Panc1 (cell line): Measurements from ENCODE around the gene RBBP4. TPM values are rescaled to one million over a fixed set of nuclear protein-coding genes. Genes with fewer than 3 reads are reported as not detected.

Experiments used
- ATAC-seq: fragments of 200-7000 bp; cut with Tn5 transposase; 2 replicates; pipeline ENCODE4 v1.9.1; 2020; ENCODE audit warnings: mild to moderate bottlenecking, moderate library complexity
- BruUV-seq: library from RNA; stranded (reverse); fragments of 400-500 nt; replicated peaks from 2 replicates; lab custom pipeline; 2021; lab: Mats Ljungman, UMichigan
- CTCF ChIA-PET: fragments of 300-600 bp; sonication (Branson Sonifier 250); formaldehyde crosslinking; loops from one replicate; lab custom pipeline; 2022; ENCODE audit warnings: antibody characterized with exemption; lab: Charles Lee
- POLR2A ChIA-PET: fragments of 300-600 bp; sonication (Branson Sonifier 250); formaldehyde crosslinking; loops from one replicate; lab custom pipeline; 2022; ENCODE audit warnings: antibody characterized with exemption; lab: Charles Lee
- DNase-seq: peaks from one replicate; pipeline ENCODE4 v3.0.0-alpha.2; 2010; ENCODE audit warnings: low read depth, low spot score
- H3K27ac ChIP-seq: 2 replicates; pipeline ENCODE4 v1.5.1; 2011; ENCODE audit warnings: mild to moderate bottlenecking, low read length, inconsistent platforms
- H3K27me3 ChIP-seq: fragments of 200-500 bp; sonication (Bioruptor generic); 2 replicates; pipeline ENCODE4 v1.6.0; 2014; ENCODE audit warnings: low read length, inconsistent platforms; ENCODE audit not compliant: control insufficient read depth, insufficient read depth
- H3K36me3 ChIP-seq: fragments of 200-500 bp; sonication (Bioruptor generic); 2 replicates; pipeline ENCODE4 v1.5.1; 2014; ENCODE audit warnings: inconsistent platforms, mild to moderate bottlenecking, low read length, moderate library complexity; ENCODE audit not compliant: control insufficient read depth, insufficient read depth
- H3K4me1 ChIP-seq: 2 replicates; pipeline ENCODE4 v1.5.1; 2011; ENCODE audit warnings: inconsistent platforms, mild to moderate bottlenecking, low read length, moderate library complexity; ENCODE audit not compliant: control insufficient read depth, insufficient read depth
- H3K4me3 ChIP-seq, 2 experiments: 2 replicates each; pipeline ENCODE4 v1.5.1; 2011 to 2012; ENCODE audit warnings: low read depth in 2 of 2, low read length in 2 of 2, mild to moderate bottlenecking in 2 of 2, inconsistent platforms in 1 of 2, moderate library complexity in 1 of 2
- H3K9me3 ChIP-seq: fragments of 200-500 bp; sonication (Bioruptor generic); 2 replicates; pipeline ENCODE4 v1.5.1; 2014; ENCODE audit warnings: low read depth, mild to moderate bottlenecking, inconsistent platforms, low read length, moderate library complexity; ENCODE audit not compliant: control insufficient read depth, insufficient read depth
- CTCF ChIP-seq: fragments of 450-650 bp; IDR thresholded peaks from 2 replicates; pipeline ENCODE4 v1.5.1; 2017; ENCODE audit warnings: mild to moderate bottlenecking
- POLR2AphosphoS5 ChIP-seq: IDR thresholded peaks from 2 replicates; pipeline ENCODE4 v1.6.1; 2012; ENCODE audit warnings: mild to moderate bottlenecking, low read depth, low read length, moderate library complexity
- REST ChIP-seq, 2 experiments: IDR thresholded peaks; 2 replicates each; pipeline ENCODE4 v1.6.1; 2011 to 2012; ENCODE audit warnings: low read depth in 2 of 2, control low read depth in 1 of 2, low read length in 1 of 2, mild to moderate bottlenecking in 1 of 2, moderate library complexity in 1 of 2; ENCODE audit not compliant: insufficient read depth in 1 of 2
- SIN3A ChIP-seq: IDR thresholded peaks from 2 replicates; pipeline ENCODE4 v1.6.1; 2012; ENCODE audit warnings: low read depth, mild to moderate bottlenecking, low read length, moderate library complexity, borderline replicate concordance; ENCODE audit not compliant: insufficient read depth
- TCF7L2 ChIP-seq: IDR thresholded peaks from 2 replicates; pipeline ENCODE4 v1.6.1; 2011; ENCODE audit warnings: mild to moderate bottlenecking, low read depth, low read length, inconsistent platforms
- in situ Hi-C: cut with HindIII; loops from 2 replicates; pipeline ENCODE4 v1.10.0; 2016; ENCODE audit warnings: low sequenced_read_pairs, low pct_unique_long_range_greater_than_20kb
- intact Hi-C: fragments of 100-400 bp; cut with micrococcal nuclease; formaldehyde crosslinking; loops from one replicate; pipeline ENCODE4 v1.10.0; 2022; ENCODE audit not compliant: unreplicated experiment
- total RNA-seq: library from RNA; stranded (reverse); gene quantifications from one replicate; pipeline ENCODE4 v1.2.1, GENCODE V29; 2021; ENCODE audit not compliant: unreplicated experiment

The RBBP4 gene
- total RNA-seq, 1 experiment from 2014 or later = 376 TPM

GRCh38 chr1:32651461-32652073 is 559 bp downstream of the RBBP4 start:
- Histone ChIP-seq H3K9me3 (no peaks in the 10 kb centered on the region), H3K27me3 (no peaks in the 10 kb centered on the region), H3K27ac (peak overlapping the region; percentile 97), H3K4me1 (peaks cover 10% of the 10 kb centered on the region; the same call in 1 of the 2 replicates), H3K4me3 (peak overlapping the region; percentile 93 to 96), H3K36me3 (peaks cover 27% of the 10 kb centered on the region)
- intact Hi-C loops = no loop called here
- DNase-seq (peak; percentile 4), ATAC-seq (peak; percentile 21)
- BruUV-seq = no TSS peak
- in situ Hi-C loops = no loop called here
- TF ChIP-seq POLR2AphosphoS5 = no peak; the same call in 1 of the 2 replicates
- TF ChIP-seq CTCF = no peak
- no peak for TF ChIP-seq REST (IDR thresholded peaks at IDR 0.05; ENCODE audit: insufficient read depth in 1 of 2, low read depth in 2 of 2, low read length in 1 of 2)
- peak; percentile 28; the same call in 1 of the 2 replicates for TF ChIP-seq SIN3A
- no peak for TF ChIP-seq TCF7L2
- POLR2A ChIA-PET = interaction anchor here (0.6 kb wide), 2 partner anchors 25 to 330 kb away, joined by 4 read pairs; no protein-coding TSS in a partner anchor
- CTCF ChIA-PET = interaction anchor here (1.1 kb wide), 1 partner anchor 131 kb away, joined by 4 read pairs; no protein-coding TSS in a partner anchor

- in situ Hi-C loops (no loop called here), intact Hi-C loops (no loop called here)
- H3K36me3 ChIP-seq = peaks cover 31% of the 10 kb centered on the region
- ChIA-PET POLR2A (interaction anchor here (0.6 kb wide), 1 partner anchor 24 kb away, joined by 4 read pairs; no protein-coding TSS in a partner anchor), CTCF (no interaction called here)
- ATAC-seq = no peak
- BruUV-seq = TSS peak; percentile 78
- no peaks in the 10 kb centered on the region for H3K27me3 ChIP-seq
- peak overlapping the region; percentile 93 to 96 for H3K4me3 ChIP-seq
- H3K27ac ChIP-seq = peak overlapping the region; percentile 97
- TF ChIP-seq POLR2AphosphoS5 (no peak), SIN3A (no peak), CTCF (no peak), TCF7L2 (no peak), REST (IDR thresholded peaks at IDR 0.05; ENCODE audit: insufficient read depth in 1 of 2, low read depth in 2 of 2, low read length in 1 of 2) (no peak)
- no peak for DNase-seq
- peaks cover 10% of the 10 kb centered on the region; the same call in 1 of the 2 replicates for H3K4me1 ChIP-seq
- H3K9me3 ChIP-seq = no peaks in the 10 kb centered on the region
These were observed 1.4 kb downstream of the RBBP4 start for GRCh38 chr1:32652244-32652962.
